GM18907 (cell line): ENCODE measurements around the gene SMYD3.

ENCODE experiments used
- ATAC-seq: cut with Tn5 transposase; IDR thresholded peaks from one replicate; pipeline ENCODE4 v1.9.1; 2021; ENCODE audit warnings: mild to moderate bottlenecking, moderate library complexity; ENCODE audit not compliant: unreplicated experiment

Gene SMYD3

GRCh38 chr1:246516126-246516525 lies 9.0 kb upstream of the SMYD3 start:
- no peak for ATAC-seq

GRCh38 chr1:246515390-246516005 lies 8.4 kb upstream of the SMYD3 start:
- no peak for ATAC-seq

GRCh38 chr1:246513619-246514343 lies 6.7 kb upstream of the SMYD3 start:
- no peak for ATAC-seq

GRCh38 chr1:246513041-246513440 lies 6.0 kb upstream of the SMYD3 start:
- ATAC-seq, result no peak

- ATAC-seq, result no peak
Observed at GRCh38 chr1:246512635-246513034, 5.6 kb upstream of the SMYD3 start.

- no peak for ATAC-seq
Observed at GRCh38 chr1:246512230-246512629, 5.2 kb upstream of the SMYD3 start.

GRCh38 chr1:246511203-246511602 lies 4.1 kb upstream of the SMYD3 start:
- ATAC-seq, result no peak

GRCh38 chr1:246510147-246511030 lies 3.3 kb upstream of the SMYD3 start:
- no peak for ATAC-seq

- no peak for ATAC-seq
Observed at GRCh38 chr1:246508897-246509688, 2.0 kb upstream of the SMYD3 start.

GRCh38 chr1:246506367-246506673 lies 759 bp downstream of the SMYD3 start:
- ATAC-seq, result peak; percentile 16

GRCh38 chr1:246503341-246503740 lies 3.7 kb downstream of the SMYD3 start:
- ATAC-seq, result no peak

- peak; percentile 67 for ATAC-seq
Observed at GRCh38 chr1:246497331-246497915, 9.7 kb downstream of the SMYD3 start.

- no peak for ATAC-seq
Observed at GRCh38 chr1:246492611-246493245, 14.4 kb downstream of the SMYD3 start.

- no peak for ATAC-seq
Observed at GRCh38 chr1:246491551-246492053, 15.5 kb downstream of the SMYD3 start.

- ATAC-seq, result no peak
Observed at GRCh38 chr1:246488674-246489073, 18.4 kb downstream of the SMYD3 start.

GRCh38 chr1:246483569-246483933 lies 23.5 kb downstream of the SMYD3 start:
- no peak for ATAC-seq

GRCh38 chr1:246482805-246483568 lies 24.1 kb downstream of the SMYD3 start:
- ATAC-seq, result peak; percentile 70

- ATAC-seq, result no peak
Observed at GRCh38 chr1:246479061-246479460, 28.0 kb downstream of the SMYD3 start.

- ATAC-seq, result no peak
Observed at GRCh38 chr1:246477634-246478033, 29.4 kb downstream of the SMYD3 start.
